Uterus (tissue), 2 donors: ENCODE measurements around the gene MYO9A.

Source experiments
- CTCF ChIP-seq, 4 experiments: fragments of 200-600 bp in 2 of 4; fragments of 450-650 bp in 2 of 4; sonication (generic) in 2 of 4; IDR thresholded peaks; one replicate each; pipeline ENCODE4 v1.5.1; 2016 to 2019; ENCODE audit warnings: antibody characterized with exemption in 4 of 4, mild to moderate bottlenecking in 2 of 4, moderate library complexity in 1 of 4
- POLR2A ChIP-seq, 2 donors: fragments of 450-650 bp; IDR thresholded peaks; one replicate each; pipeline ENCODE4 v1.6.1; 2016; ENCODE audit warnings: antibody characterized with exemption in 2 of 2, mild to moderate bottlenecking in 1 of 2, moderate library complexity in 1 of 2

- no peak for TF ChIP-seq CTCF (IDR thresholded peaks at IDR 0.05)
- no peak for TF ChIP-seq POLR2A (IDR thresholded peaks at IDR 0.05)
These were observed 25.9 kb downstream of the MYO9A start for GRCh38 chr15:72092006-72092405.
